Spinal cord (tissue), 10 donors: Measurements from ENCODE around the gene MPC1. TPM values are rescaled to one million over a fixed set of nuclear protein-coding genes. Genes with fewer than 3 reads are reported as not detected.
"Not testable (repeated sequence)": the region's sequence is repeated elsewhere in the genome, so short reads cannot be mapped to it uniquely, and the experiment has no call there.

Experiments
- DNase-seq, 6 donors: peaks; one replicate each; pipeline versions ENCODE4 v3.0.0 to v3.0.0-alpha.2; 2013 to 2015; ENCODE audit warnings: low spot score in 6 of 6, low read depth in 4 of 6
- H3K27ac ChIP-seq: one replicate; pipeline ENCODE4 v1.5.1; 2013; ENCODE audit warnings: low read depth, low read length, control low read depth
- H3K27me3 ChIP-seq: one replicate; pipeline ENCODE4 v1.6.1; 2013; ENCODE audit warnings: low read length; ENCODE audit not compliant: control insufficient read depth, insufficient read depth
- H3K36me3 ChIP-seq: one replicate; pipeline ENCODE4 v1.6.1; 2013; ENCODE audit warnings: low read length; ENCODE audit not compliant: control insufficient read depth, insufficient read depth
- H3K4me1 ChIP-seq: one replicate; pipeline ENCODE4 v1.6.1; 2013; ENCODE audit warnings: low read length; ENCODE audit not compliant: control insufficient read depth, insufficient read depth
- H3K4me3 ChIP-seq: one replicate; pipeline ENCODE4 v1.5.1; 2013; ENCODE audit warnings: low read depth, low read length, control low read depth
- H3K9me3 ChIP-seq: one replicate; pipeline ENCODE4 v1.6.1; 2013; ENCODE audit warnings: low read length; ENCODE audit not compliant: control insufficient read depth, insufficient read depth
- WGBS: methylation state at CpG from one replicate; pipeline ENCODE4 v1.1.5; 2013; ENCODE audit warnings: missing lambda C conversion rate; ENCODE audit not compliant: insufficient coverage; 5-methylcytosine and 5-hydroxymethylcytosine counted together
- polyA plus RNA-seq, 2 donors: library from polyadenylated mRNA; unstranded; fragments of 120-200 nt; gene quantifications; one replicate each; pipeline ENCODE4 v1.2.1, GENCODE V29; 2013; ENCODE audit not compliant: insufficient read length in 2 of 2
- total RNA-seq, 2 donors: library from RNA; depleted of rRNA in 1 of 2; stranded (reverse); fragments of 120-200 nt in 1 of 2; fragments of >200 nt in 1 of 2; gene quantifications; one replicate each; pipeline versions ENCODE4 v1.2.3 to v1.2.4, GENCODE V29; 2013 to 2014
- donor health status: healthy.

Gene MPC1
- total and polyA plus RNA-seq, 4 donors, result 74.8 to 150 (median 114) TPM

DNA sequence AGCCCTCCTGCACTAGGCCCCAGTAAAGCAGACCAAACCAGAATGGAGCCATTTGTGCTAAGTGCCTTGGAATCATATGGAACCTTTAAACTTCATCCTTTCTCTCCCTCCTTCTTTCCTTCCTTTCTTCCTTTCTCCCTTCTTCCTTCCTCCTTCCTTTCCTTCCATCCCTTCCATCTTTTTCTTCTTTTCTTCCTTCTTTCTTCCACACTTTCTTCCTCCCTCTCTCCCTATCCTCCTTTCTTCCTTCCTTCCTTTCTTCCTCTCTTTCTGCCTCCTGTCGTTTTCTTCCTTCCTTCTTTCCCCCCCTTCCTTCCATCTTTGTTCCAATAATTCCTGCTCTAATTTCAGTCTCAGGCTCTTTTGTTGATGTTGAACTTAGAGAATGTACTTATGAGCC is 29.2 kb downstream of the MPC1 start:
- Histone ChIP-seq H3K4me3 (no peak overlapping the region), H3K27me3 (no peaks in the 10 kb centered on the region), H3K4me1 (no peaks in the 10 kb centered on the region), H3K27ac (no peak overlapping the region), H3K36me3 (no peaks in the 10 kb centered on the region), H3K9me3 (peaks cover 8% of the 10 kb centered on the region)
- DNase-seq, result no peak
- 83% methylated on average over 1 of the region's 1 CpG for WGBS

DNA sequence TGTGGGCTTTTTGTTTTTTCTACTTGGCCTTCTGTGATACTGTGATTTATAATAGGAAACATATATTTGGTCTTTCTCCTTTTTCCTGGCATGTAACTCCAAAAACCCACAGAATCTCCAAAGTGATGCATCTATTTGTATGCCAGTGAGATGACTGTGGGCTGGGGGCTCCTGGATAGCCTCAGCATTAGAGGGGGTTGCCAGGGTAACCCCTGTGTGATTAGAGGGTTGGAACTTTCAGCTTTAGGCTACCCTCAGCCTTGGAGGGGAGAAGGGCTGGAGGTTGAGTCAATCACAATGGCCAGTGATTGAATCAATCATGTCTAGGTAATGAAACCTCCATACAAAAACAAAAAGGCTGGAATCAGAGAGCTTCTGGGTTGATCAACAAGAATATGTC is 29.8 kb downstream of the MPC1 start:
- peak in 1 of 6 donors; percentile 62 for DNase-seq
- Histone ChIP-seq H3K9me3 (peaks cover 8% of the 10 kb centered on the region), H3K36me3 (no peaks in the 10 kb centered on the region), H3K4me1 (no peaks in the 10 kb centered on the region), H3K27ac (no peak overlapping the region), H3K4me3 (no peak overlapping the region), H3K27me3 (no peaks in the 10 kb centered on the region)

DNA sequence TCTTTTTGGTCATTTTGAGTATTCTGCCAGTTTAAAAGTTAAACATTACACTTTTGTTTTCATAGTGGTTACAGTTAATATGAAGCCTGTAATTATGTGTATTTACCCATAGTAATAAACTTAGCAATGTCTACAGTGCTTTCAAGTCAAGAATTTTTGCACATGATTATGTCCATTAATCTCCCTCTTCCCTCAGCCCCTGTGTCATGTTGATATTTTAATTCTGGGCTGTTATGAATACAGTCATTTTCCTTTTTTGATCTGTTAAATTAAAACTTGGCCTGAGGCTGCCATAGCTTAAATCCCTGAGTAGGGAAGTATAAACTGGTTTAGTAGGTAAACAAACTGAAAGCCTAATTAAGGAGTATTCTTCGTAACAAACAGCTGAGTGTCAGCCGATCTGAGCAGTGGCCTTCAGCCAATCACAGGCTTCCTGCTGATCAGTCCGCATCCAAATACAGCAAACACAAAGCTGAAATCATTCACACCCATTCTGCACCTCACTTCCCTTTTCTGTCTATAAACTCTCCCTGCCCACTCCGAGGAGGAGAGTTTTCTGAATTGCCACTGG is 30.9 kb downstream of the MPC1 start:
- peak in 2 of 6 donors; percentile 55 to 65 for DNase-seq
- 3% methylated on average over 4 of the region's 4 CpGs for WGBS
- H3K36me3 ChIP-seq, result no peaks in the 10 kb centered on the region
- H3K9me3 ChIP-seq, result peaks cover 8% of the 10 kb centered on the region
- H3K4me1 ChIP-seq, result no peaks in the 10 kb centered on the region
- no peak overlapping the region for H3K4me3 ChIP-seq
- no peaks in the 10 kb centered on the region for H3K27me3 ChIP-seq
- no peak overlapping the region for H3K27ac ChIP-seq

DNA sequence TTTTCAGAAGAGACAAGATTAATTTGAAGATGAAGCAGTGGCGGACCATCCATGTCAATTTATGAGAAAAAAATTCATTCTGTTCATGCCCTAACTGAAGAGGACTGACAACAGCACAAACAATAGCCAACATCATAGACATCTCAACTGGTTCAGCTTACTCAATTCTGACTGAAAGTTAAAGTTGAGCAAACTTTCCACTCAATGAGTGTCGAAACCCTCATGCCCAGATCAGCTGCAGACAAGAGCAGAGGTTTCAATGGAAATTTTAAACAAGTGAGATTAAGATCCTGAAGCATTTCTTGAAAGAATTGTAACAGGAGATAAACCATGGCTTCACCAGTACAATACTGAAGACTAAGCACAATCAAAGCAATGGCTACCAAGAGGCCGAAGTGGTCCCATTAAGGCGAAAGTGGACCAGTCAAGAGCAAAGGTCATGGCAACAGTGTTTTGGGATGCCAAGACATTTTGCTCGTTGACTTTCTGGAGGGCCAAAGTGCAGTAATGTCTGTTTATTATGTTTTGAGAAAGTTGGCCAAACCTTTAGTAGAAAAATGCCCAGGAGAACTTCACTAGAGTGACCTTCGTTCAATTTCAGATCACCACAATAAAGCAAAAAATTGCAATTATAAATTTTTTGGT is 34.3 kb downstream of the MPC1 start:
- WGBS, result 89% methylated on average over 3 of the region's 6 CpGs

DNA sequence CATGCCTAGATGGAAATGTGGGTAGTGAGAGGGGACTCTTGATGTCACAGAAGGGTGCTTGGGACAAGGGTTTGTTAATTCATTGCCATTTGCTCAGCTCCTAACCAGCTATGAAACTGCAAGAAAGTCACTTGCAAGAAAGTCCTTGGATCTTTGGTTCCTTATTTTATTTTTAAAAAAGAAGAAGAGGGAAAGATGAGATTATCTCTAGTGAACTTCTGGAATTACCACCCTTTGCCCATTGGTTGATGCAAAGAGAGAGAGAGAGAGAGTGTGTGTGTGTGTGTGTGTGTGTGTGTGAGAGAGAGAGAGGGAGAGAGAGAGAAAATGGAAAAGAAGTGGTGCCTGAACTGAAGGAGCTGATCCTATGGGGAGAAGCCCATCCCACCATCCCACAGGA is 35.8 kb downstream of the MPC1 start:
- H3K27ac ChIP-seq, result no peak overlapping the region
- H3K4me1 ChIP-seq, result peaks cover 4% of the 10 kb centered on the region
- H3K4me3 ChIP-seq, result no peak overlapping the region

More for the DNA sequence above, 34.3 kb downstream of the MPC1 start:
- Histone ChIP-seq H3K9me3 (peaks cover 8% of the 10 kb centered on the region), H3K27ac (no peak overlapping the region), H3K4me3 (no peak overlapping the region), H3K4me1 (no peaks in the 10 kb centered on the region), H3K36me3 (no peaks in the 10 kb centered on the region), H3K27me3 (no peaks in the 10 kb centered on the region)
- no peak for DNase-seq

DNA sequence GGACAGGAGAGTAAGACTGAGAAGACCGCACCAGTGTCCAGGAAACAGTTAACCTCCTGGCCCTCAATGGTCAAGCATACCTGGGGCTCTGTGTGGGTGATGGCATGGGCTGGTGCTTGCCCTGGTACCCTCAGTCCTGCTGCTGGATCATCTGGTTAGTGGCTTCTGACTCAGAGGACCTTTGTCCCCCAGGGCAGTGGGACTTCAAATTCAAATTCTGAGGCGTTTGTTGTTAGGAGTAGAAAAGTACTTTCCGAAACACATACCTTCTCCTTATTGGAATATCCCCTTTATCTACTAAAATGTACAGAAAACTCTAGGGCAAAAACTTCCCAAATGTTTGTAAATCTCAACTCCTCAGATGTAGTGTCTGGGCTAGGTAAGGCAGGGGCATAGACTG is 36.3 kb downstream of the MPC1 start:
- Histone ChIP-seq H3K27me3 (no peaks in the 10 kb centered on the region), H3K36me3 (no peaks in the 10 kb centered on the region), H3K4me1 (peaks cover 4% of the 10 kb centered on the region), H3K4me3 (no peak overlapping the region), H3K27ac (no peak overlapping the region), H3K9me3 (peaks cover 8% of the 10 kb centered on the region)
- WGBS, result 100% methylated on average over 1 of the region's 3 CpGs
- DNase-seq, result no peak

More for the DNA sequence above, 35.8 kb downstream of the MPC1 start:
- Histone ChIP-seq H3K9me3 (peaks cover 8% of the 10 kb centered on the region), H3K27me3 (no peaks in the 10 kb centered on the region), H3K36me3 (no peaks in the 10 kb centered on the region)
- DNase-seq, result no peak

DNA sequence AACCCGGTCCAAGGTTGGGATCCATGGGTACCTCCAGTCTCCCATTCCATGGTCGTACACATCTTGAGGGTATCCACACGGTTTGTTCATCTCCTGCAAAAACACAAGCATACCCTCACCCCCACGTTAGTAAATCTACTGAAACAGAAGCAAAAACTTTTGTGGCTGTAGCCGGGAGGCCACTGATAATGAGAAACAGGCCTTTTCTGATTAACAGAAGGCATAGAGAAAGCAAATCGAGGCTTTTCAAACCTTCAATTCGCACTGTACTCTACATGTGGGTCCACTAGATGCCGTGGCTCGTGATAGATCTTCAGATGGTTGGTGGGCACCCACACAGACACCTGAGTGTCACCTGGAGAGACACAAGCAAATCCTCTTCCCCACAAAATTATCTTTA is 37.1 kb downstream of the MPC1 start:
- H3K27ac ChIP-seq, H3K27me3 ChIP-seq, H3K4me3 ChIP-seq, DNase-seq, H3K36me3 ChIP-seq, H3K9me3 ChIP-seq: not testable (repeated sequence)
- peaks cover 11% of the 10 kb centered on the region for H3K4me1 ChIP-seq
- 85% methylated on average over 5 of the region's 9 CpGs for WGBS

DNA sequence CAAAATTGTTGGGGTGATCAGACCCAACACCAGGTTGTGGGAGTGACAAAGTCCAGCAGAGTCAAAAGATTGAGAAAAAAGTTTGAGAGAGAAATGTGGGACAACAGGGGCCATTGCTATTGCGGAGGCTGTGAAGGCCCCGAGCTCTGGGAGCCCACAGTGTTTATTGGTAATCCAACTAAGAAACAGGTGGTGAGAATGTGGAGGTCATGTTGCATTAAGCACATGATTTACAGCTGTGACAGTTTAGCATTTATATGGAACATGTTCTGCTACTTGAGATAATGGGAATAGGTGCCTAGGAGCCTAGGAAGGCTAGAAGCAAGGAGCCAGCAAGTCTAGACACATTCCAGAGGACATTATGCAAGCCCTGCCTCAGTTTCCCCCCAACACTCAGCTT is 37.8 kb downstream of the MPC1 start:
- not testable (repeated sequence) for H3K4me3 ChIP-seq, H3K36me3 ChIP-seq, H3K27me3 ChIP-seq, DNase-seq, H3K27ac ChIP-seq, H3K9me3 ChIP-seq
- 90% methylated on average over 2 of the region's 2 CpGs for WGBS
- H3K4me1 ChIP-seq, result peaks cover 11% of the 10 kb centered on the region

DNA sequence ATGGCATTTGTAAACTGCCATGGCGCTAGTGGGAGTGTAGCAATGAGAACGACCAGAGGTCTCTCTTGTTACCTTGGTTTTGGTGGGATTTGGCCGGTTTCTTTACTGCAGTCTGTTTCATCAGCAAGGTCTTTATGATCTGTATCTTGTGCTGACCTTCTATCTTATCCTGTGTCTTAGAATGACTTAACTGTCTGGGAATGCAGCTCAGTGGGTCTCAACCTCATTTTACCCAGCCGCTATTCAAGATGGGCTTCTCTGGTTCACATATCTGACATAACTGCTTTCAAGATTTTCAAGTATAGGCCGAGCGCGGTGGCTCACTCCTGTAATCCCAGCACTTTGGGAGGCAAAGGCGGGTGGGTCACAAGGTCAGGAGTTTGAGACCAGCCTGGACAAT is 38.5 kb downstream of the MPC1 start:
- Histone ChIP-seq H3K4me3 (no peak overlapping the region), H3K36me3 (no peaks in the 10 kb centered on the region), H3K9me3 (no peaks in the 10 kb centered on the region), H3K4me1 (peaks cover 11% of the 10 kb centered on the region), H3K27me3 (no peaks in the 10 kb centered on the region), H3K27ac (no peak overlapping the region)
- no peak for DNase-seq
- 86% methylated on average over 7 of the region's 8 CpGs for WGBS

DNA sequence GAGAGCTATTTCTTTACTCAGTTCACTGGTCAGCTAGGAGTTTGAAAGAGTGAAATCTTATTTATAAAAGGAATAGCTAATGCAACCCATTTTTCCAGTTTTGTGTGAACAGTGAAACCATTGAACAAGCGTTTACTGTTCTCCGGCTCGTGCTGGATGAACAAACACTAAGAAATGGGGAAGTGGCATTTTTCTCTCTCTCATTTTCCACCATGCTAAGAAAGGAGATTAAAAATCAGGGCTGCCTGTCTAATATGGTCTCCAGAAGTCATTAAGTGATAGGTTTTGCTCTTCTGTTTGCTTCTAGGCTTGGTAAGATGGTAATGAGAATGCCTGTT is 39.6 kb downstream of the MPC1 start:
- H3K27ac ChIP-seq, result peak overlapping the region; percentile 90
- H3K36me3 ChIP-seq, result peaks cover 5% of the 10 kb centered on the region
- H3K27me3 ChIP-seq, result no peaks in the 10 kb centered on the region
- DNase-seq, result no peak
- WGBS, result no CpG with 5 or more reads among the region's 3 CpGs
- peaks cover 11% of the 10 kb centered on the region for H3K4me1 ChIP-seq
- peak overlapping the region; percentile 98 for H3K4me3 ChIP-seq
- no peaks in the 10 kb centered on the region for H3K9me3 ChIP-seq
